Activated naive CD4-positive, alpha-beta T cell treated with anti-CD3 and anti-CD28 coated beads, Interleukin-2, amount 50 U/mL, for 16 hours (primary cell): Measurements from ENCODE around the gene MBP.

ENCODE experiments used
- DNase-seq: peaks from one replicate; pipeline ENCODE4 v3.0.0-alpha.2; 2020

Gene MBP

GRCh38 chr18:77112747-77113092 lies 19.9 kb downstream of the MBP start:
- DNase-seq: no peak

GRCh38 chr18:77111951-77112746 lies 20.4 kb downstream of the MBP start:
- DNase-seq: no peak

- DNase-seq: no peak
Measured at GRCh38 chr18:77111449-77111848, 21.1 kb downstream of the MBP start.

GRCh38 chr18:77110936-77111335 lies 21.6 kb downstream of the MBP start:
- DNase-seq: no peak

GRCh38 chr18:77110400-77110799 lies 22.2 kb downstream of the MBP start:
- DNase-seq: no peak

- DNase-seq: no peak
Measured at GRCh38 chr18:77109648-77110019, 22.9 kb downstream of the MBP start.

GRCh38 chr18:77108821-77109647 lies 23.5 kb downstream of the MBP start:
- DNase-seq: no peak

- no peak for DNase-seq
Measured at GRCh38 chr18:77108001-77108692, 24.4 kb downstream of the MBP start.

GRCh38 chr18:77107292-77107691 lies 25.3 kb downstream of the MBP start:
- DNase-seq: no peak

GRCh38 chr18:77106331-77106730 lies 26.3 kb downstream of the MBP start:
- DNase-seq: peak; percentile 67

- no peak for DNase-seq
Measured at GRCh38 chr18:77105680-77106079, 26.9 kb downstream of the MBP start.

GRCh38 chr18:77105028-77105427 lies 27.6 kb downstream of the MBP start:
- no peak for DNase-seq

- no peak for DNase-seq
Measured at GRCh38 chr18:77103991-77104531, 28.5 kb downstream of the MBP start.

GRCh38 chr18:77103187-77103850 lies 29.3 kb downstream of the MBP start:
- DNase-seq: no peak

GRCh38 chr18:77102259-77103040 lies 30.1 kb downstream of the MBP start:
- DNase-seq: no peak

GRCh38 chr18:77101410-77102258 lies 30.9 kb downstream of the MBP start:
- peak; percentile 67 for DNase-seq

- peak; percentile 38 for DNase-seq
Measured at GRCh38 chr18:77100751-77101355, 31.7 kb downstream of the MBP start.

- DNase-seq: peak; percentile 38
Measured at GRCh38 chr18:77099485-77100370, 32.9 kb downstream of the MBP start.

- no peak for DNase-seq
Measured at GRCh38 chr18:77098538-77099174, 33.9 kb downstream of the MBP start.
